OCI-LY7 (cell line): Measurements from ENCODE around the gene CNR1.

ENCODE experiments used
- CTCF ChIP-seq: fragments of 200-600 bp; sonication (generic); conservative IDR thresholded peaks from 2 replicates; pipeline ENCODE4 v1.5.1; 2014; ENCODE audit warnings: mild to moderate bottlenecking, antibody characterized with exemption, low read length, moderate library complexity, mixed read lengths
- EZH2phosphoT487 ChIP-seq: fragments of 200-600 bp; sonication (generic); IDR thresholded peaks from 2 replicates; pipeline ENCODE4 v1.6.1; 2018; ENCODE audit warnings: low read depth, borderline replicate concordance, mild to moderate bottlenecking, mixed run types, antibody characterized with exemption, low read length, moderate library complexity, mixed read lengths

GRCh38 chr6:88144637-88145297 lies 21.4 kb downstream of the CNR1 start:
- TF ChIP-seq CTCF (no peak), EZH2phosphoT487 (no peak)
